ENCODE measurements around the gene TFF1.

Gene TFF1

GRCh38 chr21:42343556-42343955, 22.8 kb downstream of the TFF1 start:
- H3K4me3 ChIP-seq = no peak overlapping the region
- peaks cover 0 to 10% (median 0%) of the 10 kb centered on the region in 10 experiments; a peak in 1 of 20 replicates for H3K4me1 ChIP-seq
- no peaks in the 10 kb centered on the region for H3K27me3 ChIP-seq
- no peak overlapping the region for H3K27ac ChIP-seq
- TF ChIP-seq Cebpa-rat (IDR thresholded peaks at IDR 0.05) = no peak
- no peak overlapping the region; a peak in 1 of 22 replicates for H3K4me2 ChIP-seq
- peaks cover 0 to 8% (median under 1%) of the 10 kb centered on the region in 11 experiments; a peak in 9 of 22 replicates for H3K9me3 ChIP-seq (replicated peaks in 1 of 11)
- H3K9ac ChIP-seq = no peak overlapping the region
- no peaks in the 10 kb centered on the region for H4K20me1 ChIP-seq
- H3K36me3 ChIP-seq = no peaks in the 10 kb centered on the region

- peaks cover 0 to 6% (median 0%) of the 10 kb centered on the region in 11 experiments; a peak in 1 of 22 replicates for H3K9me3 ChIP-seq (replicated peaks in 1 of 11)
- no peak for TF ChIP-seq Cebpa-rat (IDR thresholded peaks at IDR 0.05)
- no peak overlapping the region for H3K4me2 ChIP-seq
- peaks cover 0 to 10% (median 0%) of the 10 kb centered on the region in 10 experiments; a peak in 3 of 20 replicates for H3K4me1 ChIP-seq
- H3K27ac ChIP-seq = no peak overlapping the region
- no peaks in the 10 kb centered on the region for H3K27me3 ChIP-seq
- H4K20me1 ChIP-seq = no peaks in the 10 kb centered on the region
- no peak overlapping the region for H3K4me3 ChIP-seq
- H3K9ac ChIP-seq = no peak overlapping the region
- no peaks in the 10 kb centered on the region for H3K36me3 ChIP-seq
These were observed 23.2 kb downstream of the TFF1 start for GRCh38 chr21:42343101-42343500.

- TF ChIP-seq Cebpa-rat (IDR thresholded peaks at IDR 0.05) = no peak
- Histone ChIP-seq H3K4me3 (no peak overlapping the region), H3K27me3 (no peaks in the 10 kb centered on the region), H3K9ac (no peak overlapping the region), H3K4me2 (no peak overlapping the region), H3K36me3 (no peaks in the 10 kb centered on the region), H3K9me3 (replicated peaks in 1 of 11) (no peaks in the 10 kb centered on the region), H3K27ac (no peak overlapping the region), H3K4me1 (peaks cover 0 to 9% (median 0%) of the 10 kb centered on the region in 10 experiments; a peak in 2 of 20 replicates), H4K20me1 (no peaks in the 10 kb centered on the region)
These were observed 24.4 kb downstream of the TFF1 start for GRCh38 chr21:42341776-42342542.

- peaks cover 0 to 9% (median 0%) of the 10 kb centered on the region in 10 experiments; a peak in 2 of 20 replicates for H3K4me1 ChIP-seq
- no peak overlapping the region for H3K4me3 ChIP-seq
- no peaks in the 10 kb centered on the region for H3K36me3 ChIP-seq
- no peak for TF ChIP-seq Cebpa-rat (IDR thresholded peaks at IDR 0.05)
- no peaks in the 10 kb centered on the region for H3K9me3 ChIP-seq (replicated peaks in 1 of 11)
- H3K9ac ChIP-seq = no peak overlapping the region
- no peaks in the 10 kb centered on the region for H3K27me3 ChIP-seq
- H4K20me1 ChIP-seq = no peaks in the 10 kb centered on the region
- H3K4me2 ChIP-seq = no peak overlapping the region
- no peak overlapping the region for H3K27ac ChIP-seq
These were observed 25.9 kb downstream of the TFF1 start for GRCh38 chr21:42340187-42341050.

- no peak overlapping the region for H3K4me2 ChIP-seq
- TF ChIP-seq Cebpa-rat (IDR thresholded peaks at IDR 0.05) = no peak
- H3K27me3 ChIP-seq = no peaks in the 10 kb centered on the region
- H3K36me3 ChIP-seq = no peaks in the 10 kb centered on the region
- no peaks in the 10 kb centered on the region for H3K9me3 ChIP-seq (replicated peaks in 1 of 11)
- H3K9ac ChIP-seq = no peak overlapping the region
- no peak overlapping the region for H3K27ac ChIP-seq
- H3K4me1 ChIP-seq = peaks cover 0 to 9% (median 0%) of the 10 kb centered on the region in 10 experiments; a peak in 2 of 20 replicates
- no peak overlapping the region for H3K4me3 ChIP-seq
- no peaks in the 10 kb centered on the region for H4K20me1 ChIP-seq
These were observed 27.3 kb downstream of the TFF1 start for GRCh38 chr21:42338729-42339715.

- no peak overlapping the region for H3K27ac ChIP-seq
- H3K36me3 ChIP-seq = no peaks in the 10 kb centered on the region
- H3K4me1 ChIP-seq = peaks cover 0 to 8% (median 0%) of the 10 kb centered on the region in 10 experiments; a peak in 2 of 20 replicates
- peak overlapping the region in 1 of 11 experiments; percentile 5; a peak in 2 of 22 replicates for H3K4me2 ChIP-seq
- no peak overlapping the region for H3K4me3 ChIP-seq
- H3K27me3 ChIP-seq = no peaks in the 10 kb centered on the region
- H3K9ac ChIP-seq = no peak overlapping the region
- no peaks in the 10 kb centered on the region for H4K20me1 ChIP-seq
- TF ChIP-seq Cebpa-rat (IDR thresholded peaks at IDR 0.05) = no peak
- H3K9me3 ChIP-seq (replicated peaks in 1 of 11) = 0 out of 22 replicates have a peak, but pooled peaks cover 0 to 2% (median 0%) of the 10 kb centered on the region in 11 experiments
These were observed 28.3 kb downstream of the TFF1 start for GRCh38 chr21:42337830-42338728.

- Histone ChIP-seq H3K27me3 (no peaks in the 10 kb centered on the region), H3K4me1 (peaks cover 0 to 8% (median 0%) of the 10 kb centered on the region in 10 experiments; a peak in 2 of 20 replicates), H4K20me1 (no peaks in the 10 kb centered on the region), H3K36me3 (no peaks in the 10 kb centered on the region), H3K4me2 (no peak overlapping the region), H3K27ac (no peak overlapping the region), H3K4me3 (no peak overlapping the region), H3K9me3 (replicated peaks in 1 of 11) (peaks cover 0 to 10% (median 4%) of the 10 kb centered on the region in 11 experiments; a peak in 13 of 22 replicates), H3K9ac (no peak overlapping the region)
- no peak for TF ChIP-seq Cebpa-rat (IDR thresholded peaks at IDR 0.05)
These were observed 29.1 kb downstream of the TFF1 start for GRCh38 chr21:42337276-42337675.
